ENCODE data around the gene PCDHB9.
"Not testable (repeated sequence)": the region's sequence is repeated elsewhere in the genome, so short reads cannot be mapped to it uniquely, and the experiment has no call there.

Gene PCDHB9

DNA sequence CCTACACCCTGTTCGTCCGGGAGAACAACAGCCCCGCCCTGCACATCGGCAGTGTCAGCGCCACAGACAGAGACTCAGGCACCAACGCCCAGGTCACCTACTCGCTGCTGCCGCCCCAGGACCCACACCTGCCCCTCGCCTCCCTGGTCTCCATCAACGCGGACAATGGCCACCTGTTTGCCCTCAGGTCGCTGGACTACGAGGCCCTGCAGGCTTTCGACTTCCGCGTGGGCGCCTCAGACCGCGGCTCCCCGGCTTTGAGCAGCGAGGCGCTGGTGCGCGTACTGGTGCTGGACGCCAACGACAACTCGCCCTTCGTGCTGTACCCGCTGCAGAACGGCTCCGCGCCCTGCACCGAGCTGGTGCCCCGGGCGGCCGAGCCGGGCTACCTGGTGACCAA is 1.7 kb downstream of the PCDHB9 start:
- not testable (repeated sequence) for DNase-seq (ENCODE audit: low spot score)

DNA sequence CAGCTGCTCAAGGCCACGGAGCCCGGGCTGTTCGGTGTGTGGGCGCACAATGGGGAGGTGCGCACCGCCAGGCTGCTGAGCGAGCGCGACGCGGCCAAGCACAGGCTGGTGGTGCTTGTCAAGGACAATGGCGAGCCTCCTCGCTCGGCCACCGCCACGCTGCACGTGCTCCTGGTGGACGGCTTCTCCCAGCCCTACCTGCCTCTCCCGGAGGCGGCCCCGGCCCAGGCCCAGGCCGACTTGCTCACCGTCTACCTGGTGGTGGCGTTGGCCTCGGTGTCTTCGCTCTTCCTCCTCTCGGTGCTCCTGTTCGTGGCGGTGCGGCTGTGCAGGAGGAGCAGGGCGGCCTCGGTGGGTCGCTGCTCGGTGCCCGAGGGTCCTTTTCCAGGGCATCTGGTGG is 2.2 kb downstream of the PCDHB9 start:
- DNase-seq (ENCODE audit: low spot score), result not testable (repeated sequence)

DNA sequence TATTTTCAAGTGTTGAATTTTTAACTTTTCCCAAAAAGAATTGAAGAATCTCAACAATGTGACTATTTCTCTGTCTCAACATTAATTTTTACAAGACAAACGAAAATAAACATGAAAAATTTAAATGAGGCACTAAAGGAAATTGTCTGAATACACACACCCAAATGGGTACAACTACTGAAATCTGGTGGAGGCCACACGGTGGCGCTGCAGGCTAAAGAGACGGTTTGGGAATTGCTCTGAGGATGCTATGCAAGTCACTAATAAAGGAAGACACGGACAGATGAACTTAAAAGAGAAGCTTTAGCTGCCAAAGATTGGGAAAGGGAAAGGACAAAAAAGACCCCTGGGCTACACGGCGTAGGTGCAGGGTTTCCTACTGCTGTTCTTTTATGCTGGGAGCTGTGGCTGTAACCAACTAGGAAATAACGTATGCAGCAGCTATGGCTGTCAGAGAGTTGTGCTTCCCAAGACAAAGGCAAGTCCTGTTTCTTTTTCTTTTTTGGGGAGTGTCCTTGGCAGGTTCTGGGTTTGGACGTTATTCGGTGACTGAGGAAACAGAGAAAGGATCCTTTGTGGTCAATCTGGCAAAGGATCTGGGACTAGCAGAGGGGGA is 5.3 kb downstream of the PCDHB9 start, which contains the start of gene PCDHB10:
TSS of gene PCDHB10 (plus strand) at position 244 of the 616 bp plus-strand sequence. CDS start at position 444, 200 bp downstream.
- DNase-seq (ENCODE audit: low spot score), result peak; percentile 31

DNA sequence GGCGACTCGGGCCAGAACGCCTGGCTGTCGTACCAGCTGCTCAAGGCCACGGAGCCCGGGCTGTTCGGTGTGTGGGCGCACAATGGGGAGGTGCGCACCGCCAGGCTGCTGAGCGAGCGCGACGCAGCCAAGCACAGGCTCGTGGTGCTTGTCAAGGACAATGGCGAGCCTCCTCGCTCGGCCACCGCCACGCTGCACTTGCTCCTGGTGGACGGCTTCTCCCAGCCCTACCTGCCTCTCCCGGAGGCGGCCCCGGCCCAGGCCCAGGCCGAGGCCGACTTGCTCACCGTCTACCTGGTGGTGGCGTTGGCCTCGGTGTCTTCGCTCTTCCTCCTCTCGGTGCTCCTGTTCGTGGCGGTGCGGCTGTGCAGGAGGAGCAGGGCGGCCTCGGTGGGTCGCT is 7.4 kb downstream of the PCDHB9 start:
- not testable (repeated sequence) for DNase-seq (ENCODE audit: low spot score)

DNA sequence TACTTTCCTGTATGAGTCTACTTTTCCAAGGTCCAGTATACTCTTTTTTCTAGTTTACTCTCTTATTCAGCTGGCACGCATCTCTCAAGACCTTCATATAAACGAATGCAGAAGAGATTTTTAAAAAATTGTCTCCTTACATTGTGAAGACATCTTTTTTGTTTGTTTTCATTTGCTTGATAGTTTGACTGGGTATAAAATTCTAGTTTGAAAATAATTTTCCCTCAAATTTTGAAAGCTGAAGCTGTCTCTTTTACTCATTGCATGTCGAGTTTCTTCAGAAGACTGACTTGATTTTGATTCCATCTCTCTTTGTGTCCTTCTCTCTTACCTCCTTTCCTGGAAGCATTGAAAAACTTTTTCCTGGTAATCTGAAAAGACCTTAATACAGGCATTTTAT is 9.4 kb downstream of the PCDHB9 start:
- no peak for DNase-seq (ENCODE audit: low spot score)

DNA sequence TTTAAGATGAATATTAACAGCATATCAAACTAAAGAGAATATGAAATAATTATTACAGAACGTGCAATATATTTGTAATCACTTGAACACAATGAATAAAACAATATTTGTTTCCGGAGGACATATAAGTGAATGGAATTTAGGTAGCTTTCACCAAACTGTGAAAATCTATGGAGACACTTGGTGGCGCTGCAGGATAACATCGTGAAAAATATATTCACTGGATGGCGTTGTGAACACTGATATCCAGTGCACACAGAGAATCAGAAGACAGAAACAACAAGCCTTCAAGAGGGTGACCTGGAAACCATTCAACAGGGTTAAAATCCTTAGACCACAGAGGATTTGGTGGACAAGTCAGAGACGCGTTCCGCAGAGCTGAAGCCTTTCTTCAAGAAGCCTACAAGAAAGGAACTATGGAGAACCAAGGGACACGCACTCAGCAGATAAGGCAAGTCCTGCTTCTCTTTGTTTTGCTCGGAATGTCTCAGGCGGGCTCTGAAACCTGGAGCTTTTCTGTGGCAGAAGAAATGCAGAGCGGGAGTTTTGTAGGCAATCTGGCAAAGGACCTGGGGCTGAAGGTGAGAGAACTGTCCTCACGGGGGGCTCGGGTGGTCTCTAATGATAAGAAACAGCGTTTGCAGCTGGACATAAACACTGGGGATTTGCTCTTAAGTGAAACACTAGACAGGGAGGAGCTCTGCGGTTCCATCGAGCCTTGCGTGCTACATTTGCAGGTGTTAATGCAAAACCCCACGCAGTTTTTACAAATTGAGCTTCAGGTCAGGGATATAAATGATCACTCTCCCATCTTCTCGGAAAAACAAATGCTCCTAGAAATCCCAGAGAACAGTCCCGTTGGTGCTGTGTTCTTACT is 12.6 kb downstream of the PCDHB9 start, which contains the start of gene PCDHB11:
TSS of gene PCDHB11 (plus strand) at position 269 of the 877 bp plus-strand sequence. CDS start at position 417, 148 bp downstream.
- DNase-seq (ENCODE audit: low spot score), result no peak

DNA sequence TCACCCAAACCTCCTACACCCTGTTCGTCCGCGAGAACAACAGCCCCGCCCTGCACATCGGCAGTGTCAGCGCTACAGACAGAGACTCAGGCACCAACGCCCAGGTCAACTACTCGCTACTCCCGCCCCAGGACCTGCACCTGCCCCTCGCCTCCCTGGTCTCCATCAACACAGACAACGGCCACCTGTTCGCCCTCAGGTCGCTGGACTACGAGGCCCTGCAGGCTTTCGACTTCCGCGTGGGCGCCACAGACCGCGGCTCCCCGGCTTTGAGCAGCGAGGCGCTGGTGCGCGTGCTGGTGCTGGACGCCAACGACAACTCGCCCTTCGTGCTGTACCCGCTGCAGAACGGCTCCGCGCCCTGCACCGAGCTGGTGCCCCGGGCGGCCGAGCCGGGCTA is 14.2 kb downstream of the PCDHB9 start:
- not testable (repeated sequence) for DNase-seq (ENCODE audit: low spot score)

DNA sequence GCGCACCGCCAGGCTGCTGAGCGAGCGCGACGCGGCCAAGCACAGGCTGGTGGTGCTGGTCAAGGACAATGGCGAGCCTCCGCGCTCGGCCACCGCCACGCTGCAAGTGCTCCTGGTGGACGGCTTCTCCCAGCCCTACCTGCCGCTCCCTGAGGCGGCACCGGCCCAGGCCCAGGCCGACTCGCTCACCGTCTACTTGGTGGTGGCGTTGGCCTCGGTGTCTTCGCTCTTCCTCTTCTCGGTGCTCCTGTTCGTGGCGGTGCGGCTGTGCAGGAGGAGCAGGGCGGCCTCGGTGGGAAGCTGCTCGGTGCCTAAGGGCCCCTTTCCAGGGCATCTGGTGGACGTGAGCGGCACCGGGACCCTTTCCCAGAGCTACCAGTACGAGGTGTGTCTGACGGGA is 14.7 kb downstream of the PCDHB9 start:
- DNase-seq (ENCODE audit: low spot score), result not testable (repeated sequence)

DNA sequence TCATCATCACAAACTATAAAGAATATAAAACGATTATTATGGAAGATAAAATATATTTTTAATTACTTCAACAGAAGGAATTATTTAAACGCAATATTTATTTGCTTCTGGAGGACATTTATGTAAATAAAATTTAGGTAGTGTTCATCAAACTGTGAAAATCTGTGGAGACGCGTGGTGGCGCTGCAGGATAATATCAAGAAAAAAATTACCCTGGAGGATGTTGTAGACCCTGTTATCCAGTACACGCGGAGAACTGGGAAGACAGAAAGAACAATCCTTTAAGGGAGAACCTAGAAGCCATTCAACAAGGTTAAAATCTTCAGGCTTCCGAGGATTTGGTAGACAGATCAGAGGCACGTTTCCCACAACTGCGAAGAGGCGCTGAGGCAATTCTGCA is 21.5 kb downstream of the PCDHB9 start, which contains the start of gene PCDHB12:
TSS of gene PCDHB12 (plus strand) at position 242 of the 400 bp plus-strand sequence. CDS start 189 bp downstream, outside the sequence.
- DNase-seq (ENCODE audit: low spot score), result no peak

DNA sequence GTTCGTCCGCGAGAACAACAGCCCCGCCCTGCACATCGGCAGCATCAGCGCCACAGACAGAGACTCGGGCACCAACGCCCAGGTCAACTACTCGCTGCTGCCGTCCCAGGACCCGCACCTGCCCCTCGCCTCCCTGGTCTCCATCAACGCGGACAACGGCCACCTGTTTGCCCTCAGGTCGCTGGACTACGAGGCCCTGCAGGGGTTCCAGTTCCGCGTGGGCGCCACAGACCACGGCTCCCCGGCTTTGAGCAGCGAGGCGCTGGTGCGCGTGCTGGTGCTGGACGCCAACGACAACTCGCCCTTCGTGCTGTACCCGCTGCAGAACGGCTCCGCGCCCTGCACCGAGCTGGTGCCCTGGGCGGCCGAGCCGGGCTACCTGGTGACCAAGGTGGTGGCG is 23.3 kb downstream of the PCDHB9 start:
- not testable (repeated sequence) for DNase-seq (ENCODE audit: low spot score)

DNA sequence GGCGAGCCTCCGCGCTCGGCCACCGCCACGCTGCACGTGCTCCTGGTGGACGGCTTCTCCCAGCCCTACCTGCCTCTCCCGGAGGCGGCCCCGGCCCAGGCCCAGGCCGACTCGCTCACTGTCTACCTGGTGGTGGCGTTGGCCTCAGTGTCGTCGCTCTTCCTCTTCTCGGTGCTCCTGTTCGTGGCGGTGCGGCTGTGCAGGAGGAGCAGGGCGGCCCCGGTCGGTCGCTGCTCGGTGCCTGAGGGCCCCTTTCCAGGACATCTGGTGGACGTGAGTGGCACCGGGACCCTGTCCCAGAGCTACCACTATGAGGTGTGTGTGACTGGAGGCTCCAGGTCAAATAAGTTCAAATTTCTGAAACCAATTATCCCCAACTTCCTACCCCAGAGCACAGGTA is 23.9 kb downstream of the PCDHB9 start:
- not testable (repeated sequence) for DNase-seq (ENCODE audit: low spot score)

DNA sequence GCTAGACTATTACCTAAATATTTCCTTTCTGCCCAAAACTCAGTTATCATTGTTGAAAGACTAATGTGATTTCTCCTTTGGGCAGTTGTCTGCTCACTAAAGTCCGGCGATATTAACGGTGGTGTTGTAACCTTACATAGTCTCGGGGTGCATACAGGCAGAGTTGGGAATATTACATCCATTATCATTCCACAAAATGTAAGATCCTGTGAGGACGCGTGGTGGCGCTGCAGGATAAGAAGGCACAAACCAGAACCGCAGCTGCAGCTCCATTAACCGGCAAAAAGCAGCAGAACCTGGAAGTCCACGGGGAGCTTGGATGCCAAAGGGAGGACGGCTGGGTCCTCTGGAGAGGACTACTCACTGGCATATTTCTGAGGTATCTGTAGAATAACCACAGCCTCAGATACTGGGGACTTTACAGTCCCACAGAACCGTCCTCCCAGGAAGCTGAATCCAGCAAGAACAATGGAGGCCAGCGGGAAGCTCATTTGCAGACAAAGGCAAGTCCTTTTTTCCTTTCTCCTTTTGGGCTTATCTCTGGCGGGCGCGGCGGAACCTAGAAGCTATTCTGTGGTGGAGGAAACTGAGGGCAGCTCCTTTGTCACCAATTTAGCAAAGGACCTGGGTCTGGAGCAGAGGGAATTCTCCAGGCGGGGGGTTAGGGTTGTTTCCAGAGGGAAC is 26.8 kb downstream of the PCDHB9 start, which contains the start of gene PCDHB13:
TSS of gene PCDHB13 (plus strand) at position 264 of the 684 bp plus-strand sequence. CDS start at position 469, 205 bp downstream.
- peak; percentile 31 for DNase-seq (ENCODE audit: low spot score)

DNA sequence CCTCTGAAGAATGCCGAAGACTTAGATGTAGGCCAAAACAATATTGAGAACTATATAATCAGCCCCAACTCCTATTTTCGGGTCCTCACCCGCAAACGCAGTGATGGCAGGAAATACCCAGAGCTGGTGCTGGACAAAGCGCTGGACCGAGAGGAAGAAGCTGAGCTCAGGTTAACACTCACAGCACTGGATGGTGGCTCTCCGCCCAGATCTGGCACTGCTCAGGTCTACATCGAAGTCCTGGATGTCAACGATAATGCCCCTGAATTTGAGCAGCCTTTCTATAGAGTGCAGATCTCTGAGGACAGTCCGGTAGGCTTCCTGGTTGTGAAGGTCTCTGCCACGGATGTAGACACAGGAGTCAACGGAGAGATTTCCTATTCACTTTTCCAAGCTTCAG is 27.6 kb downstream of the PCDHB9 start:
- DNase-seq (ENCODE audit: low spot score), result not testable (repeated sequence)

DNA sequence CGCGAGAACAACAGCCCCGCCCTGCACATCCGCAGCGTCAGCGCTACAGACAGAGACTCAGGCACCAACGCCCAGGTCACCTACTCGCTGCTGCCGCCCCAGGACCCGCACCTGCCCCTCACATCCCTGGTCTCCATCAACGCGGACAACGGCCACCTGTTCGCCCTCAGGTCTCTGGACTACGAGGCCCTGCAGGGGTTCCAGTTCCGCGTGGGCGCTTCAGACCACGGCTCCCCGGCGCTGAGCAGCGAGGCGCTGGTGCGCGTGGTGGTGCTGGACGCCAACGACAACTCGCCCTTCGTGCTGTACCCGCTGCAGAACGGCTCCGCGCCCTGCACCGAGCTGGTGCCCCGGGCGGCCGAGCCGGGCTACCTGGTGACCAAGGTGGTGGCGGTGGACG is 28.5 kb downstream of the PCDHB9 start:
- DNase-seq (ENCODE audit: low spot score), result not testable (repeated sequence)

DNA sequence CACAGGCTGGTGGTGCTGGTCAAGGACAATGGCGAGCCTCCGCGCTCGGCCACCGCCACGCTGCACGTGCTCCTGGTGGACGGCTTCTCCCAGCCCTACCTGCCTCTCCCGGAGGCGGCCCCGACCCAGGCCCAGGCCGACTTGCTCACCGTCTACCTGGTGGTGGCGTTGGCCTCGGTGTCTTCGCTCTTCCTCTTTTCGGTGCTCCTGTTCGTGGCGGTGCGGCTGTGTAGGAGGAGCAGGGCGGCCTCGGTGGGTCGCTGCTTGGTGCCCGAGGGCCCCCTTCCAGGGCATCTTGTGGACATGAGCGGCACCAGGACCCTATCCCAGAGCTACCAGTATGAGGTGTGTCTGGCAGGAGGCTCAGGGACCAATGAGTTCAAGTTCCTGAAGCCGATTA is 29.1 kb downstream of the PCDHB9 start:
- not testable (repeated sequence) for DNase-seq (ENCODE audit: low spot score)

DNA sequence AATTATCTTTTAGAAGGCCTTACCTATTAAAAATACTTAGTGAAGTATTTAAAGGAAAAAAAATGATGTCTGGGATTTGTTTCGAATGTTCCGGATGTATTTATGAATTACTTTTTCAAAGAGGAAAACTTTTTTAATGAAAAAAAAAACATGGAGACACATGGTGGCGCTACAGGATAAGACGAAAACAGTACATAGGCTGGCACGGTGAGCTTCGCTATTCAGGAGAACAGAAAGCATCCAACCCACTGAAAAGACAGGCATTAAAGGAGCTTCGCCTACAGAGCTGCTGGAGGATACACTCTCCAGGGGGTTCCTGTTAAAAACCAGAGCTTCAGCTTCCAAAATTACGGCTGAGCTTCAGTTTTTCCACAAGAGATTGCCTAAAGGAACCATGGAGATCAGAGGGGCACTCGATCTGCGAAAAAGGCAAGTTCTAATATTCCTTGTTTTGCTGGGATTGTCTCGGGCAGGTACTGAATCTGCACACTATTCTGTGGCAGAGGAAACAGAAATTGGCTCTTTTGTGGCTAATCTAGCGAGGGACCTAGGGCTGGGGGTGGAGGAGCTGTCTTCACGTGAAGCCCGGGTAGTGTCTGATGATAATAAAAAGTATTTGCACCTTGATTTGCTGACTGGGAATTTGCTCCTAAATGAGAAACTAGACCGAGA is 36.3 kb downstream of the PCDHB9 start, which contains the start of gene PCDHB14:
TSS of gene PCDHB14 (plus strand) at position 232 of the 672 bp plus-strand sequence. CDS start at position 395, 163 bp downstream.
- peak; percentile 34 for DNase-seq (ENCODE audit: low spot score)

DNA sequence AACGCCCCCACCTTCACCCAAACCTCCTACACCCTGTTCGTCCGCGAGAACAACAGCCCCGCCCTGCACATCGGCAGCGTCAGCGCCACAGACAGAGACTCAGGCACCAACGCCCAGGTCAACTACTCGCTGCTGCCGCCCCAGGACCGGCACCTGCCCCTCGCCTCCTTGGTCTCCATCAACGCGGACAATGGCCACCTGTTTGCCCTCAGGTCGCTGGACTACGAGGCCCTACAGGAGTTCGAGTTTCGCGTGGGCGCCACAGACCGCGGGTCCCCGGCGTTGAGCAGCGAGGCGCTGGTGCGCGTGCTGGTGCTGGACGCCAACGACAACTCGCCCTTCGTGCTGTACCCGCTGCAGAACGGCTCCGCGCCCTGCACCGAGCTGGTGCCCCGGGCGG is 37.9 kb downstream of the PCDHB9 start:
- not testable (repeated sequence) for DNase-seq (ENCODE audit: low spot score)

DNA sequence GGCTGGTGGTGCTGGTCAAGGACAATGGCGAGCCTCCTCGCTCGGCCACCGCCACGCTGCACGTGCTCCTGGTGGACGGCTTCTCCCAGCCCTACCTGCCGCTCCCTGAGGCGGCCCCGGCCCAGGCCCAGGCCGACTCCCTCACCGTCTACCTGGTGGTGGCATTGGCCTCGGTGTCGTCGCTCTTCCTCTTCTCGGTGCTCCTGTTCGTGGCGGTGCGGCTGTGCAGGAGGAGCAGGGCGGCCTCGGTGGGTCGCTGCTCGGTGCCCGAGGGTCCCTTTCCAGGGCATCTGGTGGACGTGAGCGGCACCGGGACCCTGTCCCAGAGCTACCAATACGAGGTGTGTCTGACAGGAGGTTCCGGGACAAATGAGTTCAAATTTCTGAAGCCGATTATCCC is 38.5 kb downstream of the PCDHB9 start:
- not testable (repeated sequence) for DNase-seq (ENCODE audit: low spot score)

DNA sequence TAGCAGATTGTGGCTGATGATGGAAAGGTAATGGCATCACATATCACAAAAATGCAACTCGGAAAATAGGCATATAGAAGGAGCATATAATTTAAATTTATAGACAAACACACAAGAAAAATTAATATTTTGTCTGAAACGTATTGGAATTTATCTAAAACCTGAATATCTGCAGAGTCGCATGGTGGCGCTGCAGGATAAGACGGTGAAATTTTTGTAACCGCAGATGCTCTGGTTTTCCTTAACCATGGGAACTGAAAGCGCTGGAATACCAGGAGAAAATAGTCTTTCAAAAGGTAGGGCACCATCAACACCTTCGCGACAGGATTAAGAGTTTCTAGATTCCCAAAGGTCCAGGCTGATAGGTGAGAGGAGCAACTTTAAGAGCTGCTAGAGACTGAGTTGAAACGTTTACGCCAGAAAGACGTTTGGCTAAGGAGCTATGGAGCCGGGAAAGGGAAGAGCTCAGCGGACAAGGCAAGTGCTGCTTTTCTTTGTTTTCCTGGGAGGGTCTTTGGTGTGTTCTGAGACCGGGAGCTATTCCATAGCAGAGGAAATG is 47.2 kb downstream of the PCDHB9 start:
- DNase-seq (ENCODE audit: low spot score), result no peak

DNA sequence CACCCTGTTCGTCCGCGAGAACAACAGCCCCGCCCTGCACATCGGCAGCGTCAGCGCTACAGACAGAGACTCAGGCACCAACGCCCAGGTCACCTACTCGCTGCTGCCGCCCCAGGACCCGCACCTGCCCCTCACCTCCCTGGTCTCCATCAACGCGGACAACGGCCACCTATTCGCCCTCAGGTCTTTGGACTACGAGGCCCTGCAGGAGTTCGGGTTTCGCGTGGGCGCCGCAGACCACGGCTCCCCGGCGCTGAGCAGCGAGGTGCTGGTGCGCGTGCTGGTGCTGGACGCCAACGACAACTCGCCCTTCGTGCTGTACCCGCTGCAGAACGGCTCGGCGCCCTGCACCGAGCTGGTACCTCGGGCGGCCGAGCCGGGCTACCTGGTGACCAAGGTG is 49.0 kb downstream of the PCDHB9 start:
- DNase-seq (ENCODE audit: low spot score), result not testable (repeated sequence)
